HepG2 (cell line): ENCODE results near the gene BBS1. TPM values are rescaled to one million over a fixed set of nuclear protein-coding genes. Genes with fewer than 3 reads are reported as not detected.

Source experiments
- CCAR2 ChIP-seq: fragments of 200-400 bp; formaldehyde crosslinking; optimal IDR thresholded peaks from 2 replicates; pipeline ENCODE3; 2018; ENCODE audit warnings: low read depth, mild to moderate bottlenecking, low read length, moderate library complexity
- CERS6 ChIP-seq: sonication (generic); formaldehyde crosslinking; IDR thresholded peaks from 2 replicates; pipeline ENCODE4 v1.5.0; 2020; ENCODE audit warnings: missing genetic modification reagents
- CHD4 ChIP-seq: fragments of 200-600 bp; sonication (generic); IDR thresholded peaks from 2 replicates; pipeline ENCODE4 v1.7.0; 2017; ENCODE audit warnings: mild to moderate bottlenecking, low read length, borderline replicate concordance
- DRAP1 ChIP-seq: IDR thresholded peaks from 2 replicates; pipeline ENCODE4 v1.6.1; 2016; ENCODE audit warnings: missing genetic modification reagents, missing compliant biosample characterization
- ELF3 ChIP-seq: IDR thresholded peaks from 2 replicates; pipeline ENCODE4 v1.6.1; 2016; ENCODE audit warnings: missing genetic modification reagents, missing compliant biosample characterization
- FOXK1 ChIP-seq: sonication (generic); formaldehyde crosslinking; IDR thresholded peaks from 2 replicates; pipeline ENCODE4 v1.4.0; 2020; ENCODE audit warnings: low read depth, missing genetic modification reagents, borderline replicate concordance
- HNRNPL ChIP-seq: fragments of 200-400 bp; formaldehyde crosslinking; IDR thresholded peaks from 2 replicates; pipeline ENCODE4 v1.6.1; 2017; ENCODE audit warnings: mild to moderate bottlenecking, low read depth, low read length
- NONO ChIP-seq, 2 experiments: fragments of 450-650 bp in 1 of 2; sonication (generic) in 1 of 2; formaldehyde crosslinking in 1 of 2; IDR thresholded peaks in 1 of 2; conservative IDR thresholded peaks in 1 of 2; 2 replicates each; pipeline versions ENCODE4 v1.6.1 to v1.8.0; 2017 to 2022; ENCODE audit warnings: mild to moderate bottlenecking in 1 of 2, missing genetic modification reagents in 1 of 2, moderate library complexity in 1 of 2
- NR2F6 ChIP-seq, 2 experiments: IDR thresholded peaks; 2 replicates each; pipeline ENCODE4 v1.6.1; 2016; ENCODE audit warnings: antibody characterized with exemption in 1 of 2, mild to moderate bottlenecking in 1 of 2
- TIGD3 ChIP-seq: sonication (generic); formaldehyde crosslinking; IDR thresholded peaks from 2 replicates; pipeline ENCODE4 v1.5.1; 2020; ENCODE audit warnings: mild to moderate bottlenecking, missing genetic modification reagents, borderline replicate concordance
- TRIM24 ChIP-seq: sonication (generic); formaldehyde crosslinking; IDR thresholded peaks from 2 replicates; pipeline ENCODE4 v1.8.0; 2022; ENCODE audit warnings: mild to moderate bottlenecking, missing genetic modification reagents
- ZBTB7A ChIP-seq: sonication (generic); formaldehyde crosslinking; IDR thresholded peaks from 2 replicates; pipeline ENCODE4 v1.8.0; 2022; ENCODE audit warnings: mild to moderate bottlenecking, missing genetic modification reagents
- ZC3H13 ChIP-seq: sonication (generic); formaldehyde crosslinking; IDR thresholded peaks from 2 replicates; pipeline ENCODE4 v1.8.1; 2023; ENCODE audit warnings: mild to moderate bottlenecking, missing genetic modification reagents, moderate library complexity
- ZKSCAN5 ChIP-seq: sonication (generic); formaldehyde crosslinking; IDR thresholded peaks from 2 replicates; pipeline ENCODE4 v1.5.1; 2020; ENCODE audit warnings: mild to moderate bottlenecking, missing genetic modification reagents
- ZNF263 ChIP-seq: sonication (generic); formaldehyde crosslinking; IDR thresholded peaks from 2 replicates; pipeline ENCODE4 v1.4.0; 2020; ENCODE audit warnings: missing genetic modification reagents
- ZNF280D ChIP-seq: sonication (generic); formaldehyde crosslinking; IDR thresholded peaks from 2 replicates; pipeline ENCODE4 v1.5.1; 2020; ENCODE audit warnings: mild to moderate bottlenecking, missing genetic modification reagents
- ZNF292 ChIP-seq: sonication (generic); formaldehyde crosslinking; IDR thresholded peaks from 2 replicates; pipeline ENCODE4 v1.8.1; 2022; ENCODE audit warnings: mild to moderate bottlenecking, low read depth, missing genetic modification reagents, borderline replicate concordance
- ZNF737 ChIP-seq: sonication (generic); formaldehyde crosslinking; IDR thresholded peaks from 2 replicates; pipeline ENCODE4 v1.5.0; 2020; ENCODE audit warnings: missing genetic modification reagents, mild to moderate bottlenecking, borderline replicate concordance
- ZNF772 ChIP-seq: sonication (generic); formaldehyde crosslinking; IDR thresholded peaks from 2 replicates; pipeline ENCODE4 v1.5.0; 2020; ENCODE audit warnings: mild to moderate bottlenecking, missing genetic modification reagents
- ZNF781 ChIP-seq: sonication (generic); formaldehyde crosslinking; IDR thresholded peaks from 2 replicates; pipeline ENCODE4 v1.5.1; 2020; ENCODE audit warnings: borderline replicate concordance, mild to moderate bottlenecking, missing genetic modification reagents; ENCODE audit errors: not compliant biosample characterization
- ZNF816 ChIP-seq: sonication (generic); formaldehyde crosslinking; IDR thresholded peaks from 2 replicates; pipeline ENCODE4 v1.8.0; 2022; ENCODE audit warnings: missing genetic modification reagents, mild to moderate bottlenecking, borderline replicate concordance
- ZNF841 ChIP-seq: sonication (generic); formaldehyde crosslinking; IDR thresholded peaks from 2 replicates; pipeline ENCODE4 v1.8.1; 2023; ENCODE audit warnings: missing genetic modification reagents, borderline replicate concordance
- ZSCAN9 ChIP-seq: IDR thresholded peaks from 2 replicates; pipeline ENCODE4 v1.6.1; 2016; ENCODE audit warnings: borderline replicate concordance
- polyA plus RNA-seq, 8 experiments: library from polyadenylated mRNA; depleted of rRNA in 3 of 8; stranded (reverse) in 7 of 8; unstranded in 1 of 8; fragments of >200 nt; fragmentation: Illumina TruSeq in 4 of 8; extraction: Trizol in 4 of 8; gene quantifications; 2 replicates each; pipeline versions ENCODE4 v1.2.1 to v1.2.3, GENCODE V29; 2011 to 2016; ENCODE audit warnings: low read depth in 4 of 8, missing spikeins in 1 of 8, mixed read lengths in 1 of 8; ENCODE audit not compliant: insufficient read depth in 1 of 8
- total RNA-seq, 5 experiments: library from RNA; depleted of rRNA; stranded (reverse); fragments of >200 nt; fragmentation: Illumina TruSeq; extraction: Trizol; gene quantifications; 2 replicates each; pipeline ENCODE4 v1.2.3, GENCODE V29; 2016; ENCODE audit warnings: low read depth in 1 of 5

Gene BBS1
- total and polyA plus RNA-seq, 2 of the 13 experiments (the other 11 are each of a cell fraction or from before 2014, with no cell fraction given): 11.7 to 14.1 TPM

- TF ChIP-seq ZNF781 (CRISPR knock-in tag) (no peak), CERS6 (CRISPR knock-in tag) (no peak), DRAP1 (CRISPR knock-in tag) (no peak), ZNF263 (CRISPR knock-in tag) (no peak), NONO (IDR thresholded peaks at IDR 0.05) (no peak), NONO (CRISPR knock-in tag; conservative IDR thresholded peaks at IDR 0.05) (no peak), ZKSCAN5 (CRISPR knock-in tag) (no peak), HNRNPL (no peak), ZNF280D (CRISPR knock-in tag) (no peak), TRIM24 (CRISPR knock-in tag) (no peak), ZNF772 (CRISPR knock-in tag) (no peak; the same call in 1 of the 2 replicates), ZNF816 (CRISPR knock-in tag) (no peak), ZSCAN9 (CRISPR knock-in tag) (no peak), FOXK1 (CRISPR knock-in tag) (no peak), ZNF737 (CRISPR knock-in tag) (no peak), ZNF292 (CRISPR knock-in tag) (no peak), CHD4 (peak; percentile 98), NR2F6 (IDR thresholded peaks at IDR 0.05) (no peak), NR2F6 (CRISPR knock-in tag; IDR thresholded peaks at IDR 0.05) (no peak), ZNF841 (CRISPR knock-in tag) (no peak), ZBTB7A (CRISPR knock-in tag) (no peak), TIGD3 (CRISPR knock-in tag) (no peak), ELF3 (CRISPR knock-in tag) (no peak), CCAR2 (no peak), ZC3H13 (no peak)
Observed at GRCh38 chr11:66546368-66546965, 36.0 kb downstream of the BBS1 start, which contains the start of gene ACTN3 (continued).
